D721Med (cell line): ENCODE results near the gene CKM.

ENCODE experiments used
- DNase-seq: peaks from one replicate; pipeline ENCODE4 v3.0.0; 2011; ENCODE audit warnings: low spot score; ENCODE audit not compliant: insufficient read length
- FAIRE-seq: peaks from 2 replicates; lab custom pipeline; 2011; peaks lifted over from hg19 to GRCh38; lab: Jason Lieb, UNC
- CTCF ChIP-seq: IDR thresholded peaks from 2 replicates; pipeline ENCODE4 v1.5.1; 2012; ENCODE audit warnings: mild to moderate bottlenecking, control low read depth; ENCODE audit not compliant: insufficient read depth; ENCODE audit errors: missing control alignments

CKM gene

GRCh38 chr19:45306518-45307027 is 16.1 kb downstream of the CKM start:
- DNase-seq = no peak
- FAIRE-seq = no peak
- no peak for TF ChIP-seq CTCF

- no peak for FAIRE-seq
- no peak for DNase-seq
- TF ChIP-seq CTCF = no peak
Observed at GRCh38 chr19:45306040-45306439, 16.6 kb downstream of the CKM start.

GRCh38 chr19:45305421-45305820 is 17.3 kb downstream of the CKM start:
- no peak for TF ChIP-seq CTCF
- no peak for FAIRE-seq
- no peak for DNase-seq

GRCh38 chr19:45305007-45305406 is 17.7 kb downstream of the CKM start:
- no peak for TF ChIP-seq CTCF
- no peak for DNase-seq
- FAIRE-seq = no peak

- FAIRE-seq (no peak), DNase-seq (no peak)
- TF ChIP-seq CTCF = no peak
Observed at GRCh38 chr19:45304141-45304926, 18.3 kb downstream of the CKM start.

GRCh38 chr19:45303269-45304060 is 19.2 kb downstream of the CKM start:
- DNase-seq (no peak), FAIRE-seq (no peak)
- TF ChIP-seq CTCF = no peak
